ENCODE results near the gene KSR1.
"Not testable (repeated sequence)": the region's sequence is repeated elsewhere in the genome, so short reads cannot be mapped to it uniquely, and the experiment has no call there.

The KSR1 gene

DNA sequence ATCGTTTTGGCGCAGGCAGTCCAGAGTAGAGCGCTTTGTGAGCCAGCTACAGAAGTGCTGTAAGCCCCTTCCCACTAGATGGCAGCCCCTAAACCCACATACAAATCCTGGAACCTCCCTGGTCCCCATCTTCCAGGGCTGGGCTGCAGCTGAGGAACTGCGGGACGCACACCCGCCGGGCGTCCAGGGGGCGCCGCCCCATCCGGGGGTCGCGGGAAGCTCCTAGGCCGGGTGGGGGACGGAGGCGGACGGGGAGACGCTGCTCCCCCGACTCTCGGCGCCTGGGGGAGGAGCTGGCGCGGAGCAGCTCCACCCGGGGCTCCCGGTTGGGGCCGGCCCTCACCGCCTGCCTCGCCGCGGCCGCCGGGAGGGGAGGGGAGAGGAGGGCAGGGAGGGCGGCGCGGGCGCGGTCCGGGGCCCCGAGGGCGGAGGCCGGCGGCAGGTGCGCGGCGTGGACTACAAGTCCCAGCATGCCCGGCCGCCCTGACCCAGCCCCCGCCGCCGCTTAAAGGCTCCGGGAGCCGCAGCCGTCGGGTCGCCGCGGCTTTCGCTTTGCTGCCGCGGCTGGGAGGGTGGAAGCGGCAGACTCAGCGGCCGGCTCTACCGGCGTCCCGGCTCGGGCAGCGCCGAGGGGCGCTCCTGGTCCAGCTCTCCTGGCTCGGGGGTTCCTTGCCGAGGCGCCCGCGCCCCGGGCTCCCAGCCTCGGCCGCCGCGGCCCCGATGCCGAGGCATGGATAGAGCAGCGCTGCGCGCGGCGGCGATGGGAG lies at the start of gene KSR1:
TSS of gene KSR1 (plus strand) at position 535 of the 767 bp plus-strand sequence. CDS start at position 731, 196 bp downstream.
- peak within 1 kb of the TSS; percentile 46; the same call in 1 of the 2 replicates for H3K9ac ChIP-seq (ENCODE audit: low read length)
- H3K36me3 ChIP-seq (replicated peaks; ENCODE audit: low read depth, low read length): no peaks in the 10 kb centered on the region
- H4K20me1 ChIP-seq (ENCODE audit: insufficient read depth, low read length): no peaks in the 10 kb centered on the region
- H3K4me2 ChIP-seq (ENCODE audit: low read length): peak within 1 kb of the TSS; percentile 70
- peak within 1 kb of the TSS; percentile 93 for H3K4me3 ChIP-seq (ENCODE audit: low read length)
- H2AFZ ChIP-seq (ENCODE audit: low read depth, low read length): peak within 1 kb of the TSS; percentile 90
- H3K4me1 ChIP-seq (ENCODE audit: low read length): peaks cover 7% of the 10 kb centered on the region; the same call in 1 of the 2 replicates
- no peaks in the 10 kb centered on the region for H3K9me3 ChIP-seq (ENCODE audit: insufficient read depth, low read length)
- H3K79me2 ChIP-seq (ENCODE audit: low read length): no peaks in the 10 kb centered on the region
- H3K27ac ChIP-seq (ENCODE audit: low read length): no peak within 1 kb of the TSS
- TF ChIP-seq, protein P1, sequence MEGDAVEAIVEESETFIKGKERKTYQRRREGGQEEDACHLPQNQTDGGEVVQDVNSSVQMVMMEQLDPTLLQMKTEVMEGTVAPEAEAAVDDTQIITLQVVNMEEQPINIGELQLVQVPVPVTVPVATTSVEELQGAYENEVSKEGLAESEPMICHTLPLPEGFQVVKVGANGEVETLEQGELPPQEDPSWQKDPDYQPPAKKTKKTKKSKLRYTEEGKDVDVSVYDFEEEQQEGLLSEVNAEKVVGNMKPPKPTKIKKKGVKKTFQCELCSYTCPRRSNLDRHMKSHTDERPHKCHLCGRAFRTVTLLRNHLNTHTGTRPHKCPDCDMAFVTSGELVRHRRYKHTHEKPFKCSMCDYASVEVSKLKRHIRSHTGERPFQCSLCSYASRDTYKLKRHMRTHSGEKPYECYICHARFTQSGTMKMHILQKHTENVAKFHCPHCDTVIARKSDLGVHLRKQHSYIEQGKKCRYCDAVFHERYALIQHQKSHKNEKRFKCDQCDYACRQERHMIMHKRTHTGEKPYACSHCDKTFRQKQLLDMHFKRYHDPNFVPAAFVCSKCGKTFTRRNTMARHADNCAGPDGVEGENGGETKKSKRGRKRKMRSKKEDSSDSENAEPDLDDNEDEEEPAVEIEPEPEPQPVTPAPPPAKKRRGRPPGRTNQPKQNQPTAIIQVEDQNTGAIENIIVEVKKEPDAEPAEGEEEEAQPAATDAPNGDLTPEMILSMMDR (IDR thresholded peaks at IDR 0.05; ENCODE audit: low read depth, low read length): peak; percentile 45
- TF ChIP-seq EZH2phosphoT487 (IDR thresholded peaks at IDR 0.05; ENCODE audit: low read depth): no peak
- H3K27me3 ChIP-seq (ENCODE audit: low read depth, low read length): peaks cover 78% of the 10 kb centered on the region

DNA sequence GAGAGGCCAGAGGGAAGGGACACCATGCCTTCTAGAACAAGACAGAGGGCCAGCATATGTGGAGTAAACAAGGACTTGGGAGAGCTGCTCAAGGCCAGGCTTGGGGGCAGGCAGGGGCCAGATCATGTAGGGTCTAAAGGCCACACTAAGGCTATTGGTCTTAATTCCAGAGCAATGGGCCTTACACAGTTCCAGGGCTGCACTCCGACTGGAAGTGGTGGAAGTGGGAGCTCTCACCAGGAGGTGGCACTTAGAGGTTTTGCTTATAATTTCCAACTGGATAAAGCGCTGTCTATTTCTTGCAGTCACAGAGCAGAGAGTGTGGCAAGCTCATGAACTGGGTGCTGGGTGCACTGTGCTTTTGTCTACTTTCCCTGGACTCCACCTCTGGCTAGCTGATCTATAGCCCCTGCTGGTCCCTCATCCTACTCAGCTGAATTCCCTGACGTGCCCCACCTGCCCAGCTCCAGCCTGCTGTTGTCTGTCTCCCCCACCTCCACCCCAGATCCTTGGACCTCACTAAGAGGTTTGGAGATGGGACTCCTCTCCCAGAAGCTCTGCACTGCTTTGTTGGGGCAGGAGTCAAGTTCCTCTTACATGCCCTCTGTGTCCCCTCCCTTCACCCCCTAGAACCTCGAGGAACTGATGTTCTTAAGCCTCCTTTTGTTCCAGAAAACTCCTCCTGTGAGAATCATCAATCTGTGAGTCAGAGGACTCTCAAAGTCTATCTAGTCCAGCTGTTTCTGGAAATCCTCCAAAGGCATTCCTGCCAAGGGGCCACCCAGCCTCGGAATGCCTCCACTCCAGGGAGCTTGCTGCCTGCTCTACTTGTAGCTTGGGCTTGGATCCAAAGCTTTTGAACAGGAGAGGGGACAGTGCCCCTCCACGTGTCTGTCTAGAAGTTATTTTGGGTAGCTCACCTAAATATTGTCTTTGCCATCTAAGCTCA lies 48.1 kb upstream of the KSR1 start:
- H3K9ac ChIP-seq (ENCODE audit: low read length): no peak overlapping the region
- peaks cover 37% of the 10 kb centered on the region; the same call in 1 of the 2 replicates for H3K27me3 ChIP-seq (ENCODE audit: low read depth, low read length)
- no peak overlapping the region for H2AFZ ChIP-seq (ENCODE audit: low read depth, low read length)
- H3K36me3 ChIP-seq (replicated peaks; ENCODE audit: low read depth, low read length): no peaks in the 10 kb centered on the region
- H3K4me2 ChIP-seq (ENCODE audit: low read length): no peak overlapping the region
- no peak overlapping the region for H3K4me3 ChIP-seq (ENCODE audit: low read length)
- H3K79me2 ChIP-seq (ENCODE audit: low read length): no peaks in the 10 kb centered on the region
- H3K27ac ChIP-seq (ENCODE audit: low read length): no peak overlapping the region
- TF ChIP-seq EZH2phosphoT487 (IDR thresholded peaks at IDR 0.05; ENCODE audit: low read depth): no peak
- TF ChIP-seq, protein P1 (IDR thresholded peaks at IDR 0.05; ENCODE audit: low read depth, low read length): no peak
- H4K20me1 ChIP-seq (ENCODE audit: insufficient read depth, low read length): no peaks in the 10 kb centered on the region
- peaks cover 3% of the 10 kb centered on the region for H3K4me1 ChIP-seq (ENCODE audit: low read length)
- H3K9me3 ChIP-seq (ENCODE audit: insufficient read depth, low read length): no peaks in the 10 kb centered on the region

- peaks cover 10% of the 10 kb centered on the region for H3K4me1 ChIP-seq (ENCODE audit: low read length)
- H3K9ac ChIP-seq (ENCODE audit: low read length): no peak overlapping the region
- H3K36me3 ChIP-seq (replicated peaks; ENCODE audit: low read depth, low read length): no peaks in the 10 kb centered on the region
- no peak overlapping the region for H3K27ac ChIP-seq (ENCODE audit: low read length)
- peaks cover 39% of the 10 kb centered on the region for H3K27me3 ChIP-seq (ENCODE audit: low read depth, low read length)
- H2AFZ ChIP-seq (ENCODE audit: low read depth, low read length): no peak overlapping the region
- no peak overlapping the region for H3K4me3 ChIP-seq (ENCODE audit: low read length)
- TF ChIP-seq, protein P1 (IDR thresholded peaks at IDR 0.05; ENCODE audit: low read depth, low read length): no peak
- no peak for TF ChIP-seq EZH2phosphoT487 (IDR thresholded peaks at IDR 0.05; ENCODE audit: low read depth)
- no peak overlapping the region for H3K4me2 ChIP-seq (ENCODE audit: low read length)
- no peaks in the 10 kb centered on the region for H3K79me2 ChIP-seq (ENCODE audit: low read length)
- peaks cover 5% of the 10 kb centered on the region; the same call in 1 of the 2 replicates for H4K20me1 ChIP-seq (ENCODE audit: insufficient read depth, low read length)
- H3K9me3 ChIP-seq (ENCODE audit: insufficient read depth, low read length): no peaks in the 10 kb centered on the region
These were observed 47.4 kb upstream of the KSR1 start for GRCh38 chr17:27408891-27409290.

DNA sequence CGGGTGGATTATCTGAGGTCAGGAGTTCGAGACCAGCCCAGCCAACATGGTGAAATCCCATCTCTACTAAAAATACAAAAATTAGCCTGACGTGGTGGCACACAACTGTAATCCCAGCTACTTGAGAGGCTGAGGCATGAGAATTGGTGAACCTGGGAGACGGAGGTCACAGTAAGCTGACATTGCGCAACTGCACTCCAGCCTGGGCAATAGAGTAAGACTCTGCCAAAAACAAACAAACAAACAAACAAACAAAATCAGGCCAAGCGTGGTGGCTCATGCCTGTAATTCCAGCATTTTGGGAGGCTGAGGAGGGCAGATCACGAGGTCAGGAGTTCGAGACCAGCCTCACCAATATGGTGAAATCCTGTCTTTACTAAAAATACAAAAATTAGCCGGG lies 44.1 kb upstream of the KSR1 start:
- not testable (repeated sequence) for H4K20me1 ChIP-seq (ENCODE audit: insufficient read depth, low read length); H3K9ac ChIP-seq (ENCODE audit: low read length); H3K9me3 ChIP-seq (ENCODE audit: insufficient read depth, low read length); H3K27ac ChIP-seq (ENCODE audit: low read length); H3K79me2 ChIP-seq (ENCODE audit: low read length); H3K4me2 ChIP-seq (ENCODE audit: low read length); H3K4me3 ChIP-seq (ENCODE audit: low read length); H3K36me3 ChIP-seq (replicated peaks; ENCODE audit: low read depth, low read length); H2AFZ ChIP-seq (ENCODE audit: low read depth, low read length)
- peaks cover 45% of the 10 kb centered on the region for H3K27me3 ChIP-seq (ENCODE audit: low read depth, low read length)
- H3K4me1 ChIP-seq (ENCODE audit: low read length): peaks cover 16% of the 10 kb centered on the region

Measured in OCI-LY3 (cell line).